Epithelial cell of esophagus (primary cell): ENCODE measurements around the gene KLF16.

Experiments used
- DNase-seq: peaks from one replicate; pipeline ENCODE4 v3.0.0; 2010; ENCODE audit warnings: low read depth
- H3K4me3 ChIP-seq: 2 replicates; pipeline ENCODE4 v1.5.1; 2011; ENCODE audit warnings: mild to moderate bottlenecking, low read length, control low read depth
- TF ChIP-seq, protein P1 (sequence below): IDR thresholded peaks from 2 replicates; pipeline ENCODE4 v1.5.1; 2011; ENCODE audit warnings: low read depth, mild to moderate bottlenecking, low read length, control low read depth, inconsistent platforms; ENCODE audit not compliant: insufficient read depth; ENCODE audit errors: missing control alignments

Gene KLF16

DNA sequence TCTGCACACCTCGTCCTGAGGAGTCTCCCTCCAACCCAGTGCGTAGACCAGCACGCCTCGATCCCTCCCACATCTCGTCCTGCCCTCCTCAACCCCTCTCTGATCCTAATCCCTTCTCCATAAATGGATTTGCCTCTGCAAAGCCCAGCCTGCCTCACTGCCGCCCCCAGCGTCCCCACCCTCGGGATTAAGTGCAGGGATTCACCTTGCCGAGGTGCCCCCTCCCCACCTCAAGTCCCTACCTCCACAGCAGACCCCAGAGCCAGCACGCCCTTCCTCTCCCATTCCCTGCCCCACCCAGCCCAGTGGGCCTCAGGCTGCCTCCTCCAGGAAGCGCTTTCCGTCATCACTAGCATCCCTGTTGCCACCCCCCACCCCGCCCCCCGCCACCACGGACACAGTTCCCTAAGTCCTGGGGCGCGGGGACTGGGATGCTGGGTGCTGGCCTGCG lies 4.0 kb downstream of the KLF16 start:
- H3K4me3 ChIP-seq: no peak overlapping the region
- TF ChIP-seq, protein P1, sequence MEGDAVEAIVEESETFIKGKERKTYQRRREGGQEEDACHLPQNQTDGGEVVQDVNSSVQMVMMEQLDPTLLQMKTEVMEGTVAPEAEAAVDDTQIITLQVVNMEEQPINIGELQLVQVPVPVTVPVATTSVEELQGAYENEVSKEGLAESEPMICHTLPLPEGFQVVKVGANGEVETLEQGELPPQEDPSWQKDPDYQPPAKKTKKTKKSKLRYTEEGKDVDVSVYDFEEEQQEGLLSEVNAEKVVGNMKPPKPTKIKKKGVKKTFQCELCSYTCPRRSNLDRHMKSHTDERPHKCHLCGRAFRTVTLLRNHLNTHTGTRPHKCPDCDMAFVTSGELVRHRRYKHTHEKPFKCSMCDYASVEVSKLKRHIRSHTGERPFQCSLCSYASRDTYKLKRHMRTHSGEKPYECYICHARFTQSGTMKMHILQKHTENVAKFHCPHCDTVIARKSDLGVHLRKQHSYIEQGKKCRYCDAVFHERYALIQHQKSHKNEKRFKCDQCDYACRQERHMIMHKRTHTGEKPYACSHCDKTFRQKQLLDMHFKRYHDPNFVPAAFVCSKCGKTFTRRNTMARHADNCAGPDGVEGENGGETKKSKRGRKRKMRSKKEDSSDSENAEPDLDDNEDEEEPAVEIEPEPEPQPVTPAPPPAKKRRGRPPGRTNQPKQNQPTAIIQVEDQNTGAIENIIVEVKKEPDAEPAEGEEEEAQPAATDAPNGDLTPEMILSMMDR: no peak
- DNase-seq: no peak

DNA sequence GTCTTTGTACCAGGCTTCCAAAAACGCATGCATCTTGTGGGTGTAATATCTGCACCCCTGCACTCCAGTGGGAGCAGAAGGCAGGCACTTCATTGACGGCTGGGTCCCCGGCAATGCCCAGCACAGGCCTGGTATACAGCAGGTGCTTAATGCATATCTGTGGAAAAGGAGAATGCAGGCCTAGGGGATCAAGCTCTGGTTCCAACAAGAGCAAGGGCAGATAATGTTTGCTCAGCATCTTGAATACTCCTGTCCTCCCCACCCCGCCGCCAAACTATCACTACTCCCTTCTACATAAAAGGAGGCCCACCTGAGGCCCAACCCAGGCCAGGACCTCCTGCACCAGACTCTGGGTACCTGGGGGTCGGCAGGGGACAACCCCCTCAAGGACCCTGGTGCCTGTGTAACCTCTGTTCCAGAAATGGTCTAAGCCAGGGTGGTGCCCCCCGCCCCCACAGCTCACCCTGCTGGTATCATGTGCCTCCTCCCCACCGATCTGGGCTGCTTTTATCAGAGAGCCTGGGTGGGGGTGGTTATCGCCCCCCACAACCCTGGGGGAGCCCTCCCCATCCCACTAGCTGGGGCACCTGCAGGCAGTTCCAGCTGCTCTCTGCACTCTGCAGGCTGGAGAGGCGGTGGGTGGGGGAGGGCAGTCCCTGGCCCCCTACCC lies 4.8 kb downstream of the KLF16 start:
- TF ChIP-seq, protein P1: no peak
- H3K4me3 ChIP-seq: no peak overlapping the region
- DNase-seq: no peak

DNA sequence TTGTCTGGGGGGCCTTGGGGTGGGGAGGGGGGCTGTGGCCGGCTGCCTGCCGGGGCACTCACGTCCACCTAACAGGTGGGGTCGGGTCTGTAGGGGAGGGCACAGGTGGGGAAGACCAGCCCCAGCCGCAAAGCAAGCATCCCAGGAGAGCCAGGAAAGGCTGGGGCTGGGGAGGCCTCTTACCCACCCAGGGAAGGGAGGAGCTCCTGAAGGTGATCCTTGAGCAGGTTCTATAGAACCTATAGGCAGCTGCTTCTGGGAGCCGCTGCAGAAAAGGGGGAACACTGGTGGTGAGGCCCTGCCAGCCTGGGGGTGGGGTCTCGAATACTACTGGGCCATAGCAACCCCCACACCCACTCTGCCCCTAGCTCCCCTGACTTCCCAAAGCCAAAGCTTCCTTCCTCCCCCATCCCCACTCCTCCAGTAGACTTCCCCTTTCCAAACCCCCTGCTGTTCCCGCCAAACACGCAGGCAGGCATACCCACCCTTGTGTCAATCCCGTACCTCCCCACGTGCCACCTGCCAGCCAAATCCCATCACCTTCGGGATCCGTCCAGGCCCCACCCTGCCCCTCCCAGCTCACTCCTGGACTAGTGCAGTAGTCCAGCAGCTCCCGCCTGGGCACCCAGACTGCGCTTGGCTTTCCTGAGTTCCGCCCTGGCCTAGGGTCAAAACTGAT lies 5.6 kb downstream of the KLF16 start:
- TF ChIP-seq, protein P1: no peak
- peak overlapping the region; percentile 44 for H3K4me3 ChIP-seq
- no peak for DNase-seq

DNA sequence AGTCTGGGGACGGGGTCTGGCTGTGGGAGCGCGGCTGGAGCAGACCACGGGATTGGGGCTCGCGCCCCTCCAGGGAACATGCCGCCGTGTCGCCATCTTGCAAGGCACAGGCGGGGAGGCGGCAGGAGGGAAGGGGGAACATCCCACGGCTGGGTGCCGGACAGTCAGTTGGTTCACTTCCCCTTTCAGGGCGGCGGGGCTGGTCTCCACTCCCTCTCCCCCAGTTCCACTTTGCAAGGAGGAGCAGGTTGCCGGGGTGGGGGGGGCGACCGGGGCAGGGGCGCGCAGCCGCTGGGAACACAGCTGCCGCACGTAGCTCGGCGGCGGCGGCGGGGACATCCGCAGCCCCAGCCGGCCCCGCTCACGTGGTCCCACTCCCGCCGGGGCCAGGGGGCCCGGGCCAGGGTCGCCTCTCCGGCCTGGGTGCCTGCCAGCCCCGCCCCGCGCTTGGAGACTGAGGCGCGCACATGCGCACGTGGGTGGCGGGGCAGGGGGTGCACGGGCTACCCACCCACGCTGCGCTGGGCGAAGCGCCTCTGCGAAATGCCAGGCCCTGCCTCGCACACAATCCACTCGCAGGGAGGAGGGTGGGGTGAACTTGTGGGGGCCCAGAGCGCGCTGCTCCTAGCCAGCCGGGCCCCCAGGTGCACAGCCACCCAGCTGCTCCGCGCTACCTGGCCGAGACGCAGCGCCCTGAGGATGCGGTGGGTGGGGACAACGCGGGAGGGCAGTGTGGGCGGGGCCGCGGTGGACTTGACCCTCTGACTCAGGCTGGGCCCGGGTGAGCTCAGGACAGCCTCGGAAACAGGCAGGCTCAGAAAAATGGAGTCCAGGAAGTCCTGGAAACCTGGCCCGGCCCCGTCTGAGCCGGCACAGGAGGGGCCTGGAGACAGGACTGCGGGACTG lies 6.4 kb downstream of the KLF16 start:
- TF ChIP-seq, protein P1: no peak
- H3K4me3 ChIP-seq: peak overlapping the region; percentile 44
- peak; percentile 87 for DNase-seq

DNA sequence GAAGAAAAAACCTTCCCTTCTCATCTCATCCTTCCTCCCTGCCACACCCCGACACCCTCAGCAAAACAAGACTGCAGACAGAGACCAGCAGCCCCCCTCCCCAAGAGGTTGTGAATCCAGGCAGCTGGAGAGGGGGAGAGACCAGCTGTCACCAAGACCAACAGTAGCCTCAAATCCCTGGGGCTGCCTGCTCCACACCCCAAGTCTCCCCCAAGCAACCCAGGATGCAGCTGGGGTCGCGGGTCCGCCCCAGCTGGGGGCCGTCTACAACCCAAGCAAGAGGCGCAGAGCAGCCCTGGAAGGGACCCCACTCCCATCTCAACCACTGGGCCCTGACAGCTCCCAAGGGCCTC lies 7.1 kb downstream of the KLF16 start:
- TF ChIP-seq, protein P1: no peak
- DNase-seq: no peak
- H3K4me3 ChIP-seq: peak overlapping the region; percentile 37

DNA sequence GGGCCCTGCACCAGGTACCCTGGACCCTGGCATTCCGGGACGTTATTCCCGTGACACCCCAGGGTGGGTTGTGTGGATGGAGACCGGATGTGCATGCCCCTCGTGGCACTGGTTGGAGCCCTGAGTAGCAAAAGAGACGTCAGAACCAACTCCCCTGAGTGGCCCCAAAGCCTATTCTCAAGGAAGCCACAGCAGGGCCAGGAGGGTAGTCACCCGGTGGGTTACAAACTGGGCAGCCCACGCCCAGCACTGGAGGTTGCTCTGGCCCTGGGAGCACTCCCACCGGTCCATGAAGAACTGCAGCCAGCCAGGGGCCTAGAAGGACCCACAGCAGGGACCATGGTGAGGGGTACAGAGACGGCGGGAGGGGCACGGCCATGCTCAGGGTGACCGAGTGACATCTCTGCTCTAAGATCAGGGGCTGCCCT lies 7.5 kb downstream of the KLF16 start:
- TF ChIP-seq, protein P1: no peak
- H3K4me3 ChIP-seq: peak overlapping the region; percentile 36
- DNase-seq: no peak
